ENCODE measurements around the gene CADPS.

GRCh38 chr3:62369476-62369743 lies 505.8 kb downstream of the CADPS start:
- TF ChIP-seq MAFK (IDR thresholded peaks at IDR 0.05; ENCODE audit: partially characterized antibody): no peak
- no peak for TF ChIP-seq FOXS1 (CRISPR knock-in tag; IDR thresholded peaks at IDR 0.05)
- no peak for TF ChIP-seq CTCF (IDR thresholded peaks at IDR 0.05)
- TF ChIP-seq KDM1A (IDR thresholded peaks at IDR 0.05; ENCODE audit: low read depth): no peak
- no peak for TF ChIP-seq HDAC2 (IDR thresholded peaks at IDR 0.05)
- TF ChIP-seq FOSL2 (IDR thresholded peaks at IDR 0.05): no peak
- TF ChIP-seq FOSL2 (CRISPR knock-in tag; IDR thresholded peaks at IDR 0.05): no peak
- TF ChIP-seq POLR2A (IDR thresholded peaks at IDR 0.05; ENCODE audit: low read length): no peak
- no peak for TF ChIP-seq MAX (IDR thresholded peaks at IDR 0.05)
- TF ChIP-seq ESRRA (IDR thresholded peaks at IDR 0.05; ENCODE audit: borderline replicate concordance, low read length): no peak
- TF ChIP-seq PHF8 (IDR thresholded peaks at IDR 0.05; ENCODE audit: borderline replicate concordance, low read depth): no peak
- TF ChIP-seq CHD4 (IDR thresholded peaks at IDR 0.05; ENCODE audit: borderline replicate concordance): no peak
- no peak for TF ChIP-seq MYC (IDR thresholded peaks at IDR 0.05; ENCODE audit: borderline replicate concordance, low read length)

Measured in A549 (cell line).